HG03442 (cell line): ENCODE measurements around the gene CYFIP1.

ENCODE experiments used
- ATAC-seq: cut with Tn5 transposase; IDR thresholded peaks from one replicate; pipeline ENCODE4 v1.9.1; 2021; ENCODE audit warnings: mild to moderate bottlenecking, moderate library complexity; ENCODE audit not compliant: unreplicated experiment

CYFIP1 gene

GRCh38 chr15:22892333-22892732, 87.8 kb downstream of the CYFIP1 start:
- ATAC-seq, result no peak

DNA sequence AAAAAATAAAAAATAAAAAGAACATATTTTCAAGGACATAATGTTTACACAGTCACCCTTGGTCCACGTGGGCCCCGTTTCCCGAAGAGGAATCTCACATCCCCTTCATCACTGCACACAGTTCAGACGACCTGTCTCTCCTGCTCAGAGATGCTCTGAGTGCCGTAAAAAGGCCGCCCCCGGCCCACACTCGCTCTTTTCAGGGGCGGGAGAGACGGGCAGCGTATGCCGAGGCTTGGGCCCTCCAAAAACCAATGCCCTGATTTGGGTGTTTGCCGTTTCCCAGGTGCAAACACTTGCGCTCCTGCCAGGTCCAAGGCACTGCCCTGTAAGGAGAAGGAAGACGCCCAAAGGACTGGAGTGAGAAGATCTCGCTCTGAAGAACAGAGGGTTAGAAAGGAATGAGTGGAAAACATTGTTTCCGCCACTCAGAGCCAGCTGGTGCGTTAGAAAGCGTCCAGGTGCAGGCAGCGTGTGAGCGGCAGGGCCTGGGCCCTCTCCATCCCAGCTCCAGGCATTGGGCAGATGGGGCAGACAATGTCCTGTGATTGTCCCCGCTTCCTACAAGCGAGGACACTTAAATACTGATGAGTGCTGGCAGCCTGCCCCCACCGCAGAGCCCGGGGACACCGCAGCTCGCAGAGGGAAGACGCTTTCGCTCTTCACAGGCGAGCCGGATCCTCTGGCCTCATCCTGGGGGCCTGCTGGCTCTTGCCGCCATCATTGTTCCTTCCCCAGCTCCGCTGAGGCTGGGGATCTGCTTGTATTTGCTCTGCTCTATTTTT, 88.5 kb downstream of the CYFIP1 start:
- ATAC-seq, result no peak

DNA sequence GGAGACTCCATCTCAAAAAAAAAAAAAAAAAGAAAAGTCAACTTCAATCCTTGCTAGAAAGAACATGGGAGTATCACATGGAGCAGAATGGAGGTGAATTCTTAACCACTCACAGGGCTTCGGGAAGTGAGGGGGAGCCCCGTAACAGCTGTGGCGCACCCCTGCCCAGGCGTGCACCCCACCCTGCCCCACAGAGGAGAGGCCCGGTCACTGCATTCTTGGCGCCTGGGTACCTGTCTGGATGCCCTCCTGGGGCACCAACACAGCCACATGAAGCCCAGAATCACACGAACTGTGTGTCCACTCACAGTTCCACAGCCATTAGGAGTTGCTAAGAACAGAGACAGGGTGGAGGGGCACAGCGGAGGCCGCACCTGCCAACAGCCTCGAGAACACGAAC, 89.9 kb downstream of the CYFIP1 start:
- ATAC-seq, result no peak

GRCh38 chr15:22889146-22889818, 90.9 kb downstream of the CYFIP1 start:
- no peak for ATAC-seq

GRCh38 chr15:22888120-22888859, 91.9 kb downstream of the CYFIP1 start:
- no peak for ATAC-seq

GRCh38 chr15:22887157-22887951, 92.8 kb downstream of the CYFIP1 start:
- ATAC-seq, result no peak

- no peak for ATAC-seq
Measured at GRCh38 chr15:22885120-22885519, 95.0 kb downstream of the CYFIP1 start.

GRCh38 chr15:22884344-22884743, 95.8 kb downstream of the CYFIP1 start:
- ATAC-seq, result no peak

DNA sequence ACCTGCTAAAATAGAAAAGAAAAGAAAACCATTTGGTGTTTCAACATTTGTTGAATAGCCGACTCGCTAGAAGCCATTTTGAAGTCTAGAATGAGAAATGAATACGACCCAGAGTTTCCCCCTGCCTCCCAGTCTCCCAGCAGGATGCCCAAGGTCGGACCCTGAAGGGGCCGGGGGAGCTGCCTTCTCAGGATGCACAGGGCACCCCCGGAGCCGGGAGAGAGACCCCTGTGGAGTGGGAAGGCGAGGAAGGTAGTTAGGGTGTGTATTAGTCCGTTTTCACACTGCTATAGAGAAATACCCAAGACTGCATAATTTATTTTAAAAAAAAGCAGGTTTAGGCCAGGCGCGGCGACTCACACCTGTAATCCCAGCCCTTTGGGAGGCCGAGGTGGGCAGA, 97.0 kb downstream of the CYFIP1 start:
- no peak for ATAC-seq

DNA sequence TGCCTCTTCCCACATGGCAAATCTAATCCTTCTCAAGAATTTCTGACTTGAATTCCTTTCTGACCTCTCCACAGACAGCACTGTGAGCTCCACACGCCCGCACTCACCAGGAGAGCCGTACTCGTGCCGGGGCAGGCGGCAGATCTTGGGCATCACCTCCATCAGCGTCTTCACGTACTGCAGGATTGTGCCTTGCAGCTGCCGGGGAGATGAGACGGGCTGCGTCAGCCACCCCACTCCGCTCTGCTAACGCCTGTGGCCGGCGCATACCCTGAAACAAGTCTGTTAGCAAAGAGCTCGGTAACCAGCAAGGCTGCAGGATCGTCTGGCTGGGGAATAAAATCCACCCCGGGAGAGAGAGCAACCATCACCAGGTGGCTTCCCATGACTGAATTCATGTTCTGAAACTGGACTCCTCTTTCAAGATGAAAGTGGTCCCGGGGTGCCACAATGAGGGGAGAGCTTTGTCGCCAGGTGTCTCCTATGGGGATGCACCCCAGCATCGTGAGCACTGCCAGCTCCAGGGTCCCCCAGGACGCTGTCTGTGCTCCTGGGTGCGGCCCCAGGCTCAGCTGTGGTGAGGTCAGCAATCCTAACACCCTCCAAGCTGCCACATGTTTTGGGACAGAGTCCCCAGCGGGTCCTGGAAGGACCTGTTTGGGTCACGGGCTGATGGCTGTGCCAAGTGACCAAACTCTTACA, 98.3 kb downstream of the CYFIP1 start:
- ATAC-seq, result no peak

DNA sequence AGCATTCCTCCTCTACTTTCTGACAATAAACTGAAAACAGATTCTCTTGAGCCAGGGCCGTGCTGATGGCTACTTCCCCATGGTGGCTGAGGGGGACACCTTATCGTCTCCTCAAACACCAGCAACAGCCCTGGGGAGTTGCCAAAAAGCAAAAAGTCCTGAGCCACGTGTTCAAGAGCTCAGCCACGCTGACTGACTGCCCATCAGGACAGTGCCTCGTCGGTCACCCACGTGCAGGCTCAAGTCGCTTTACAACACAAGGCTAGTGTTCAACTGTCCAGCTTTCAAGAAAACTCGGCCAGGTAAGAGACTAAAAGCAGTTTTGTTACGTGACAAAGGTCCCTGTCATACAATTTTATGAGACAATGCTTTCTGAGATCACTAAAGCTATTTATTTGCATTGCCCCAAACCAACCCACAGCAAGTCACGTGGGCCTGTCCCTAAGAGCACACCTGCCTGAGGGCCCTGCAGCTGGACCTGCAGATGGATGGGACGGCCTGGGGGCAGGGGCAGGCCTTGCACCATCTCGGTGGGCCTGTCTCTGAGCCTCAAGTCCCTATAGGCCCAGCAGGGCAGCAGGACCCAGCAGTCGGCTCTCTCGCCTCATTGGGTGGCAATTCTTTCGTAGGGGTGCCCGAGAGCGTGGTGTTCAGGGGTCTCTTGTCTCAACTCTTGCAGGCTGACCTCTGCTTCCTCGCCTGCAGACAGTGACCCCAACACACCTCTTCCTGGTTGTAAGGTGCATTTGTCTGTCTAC, 99.0 kb downstream of the CYFIP1 start:
- ATAC-seq, result no peak

DNA sequence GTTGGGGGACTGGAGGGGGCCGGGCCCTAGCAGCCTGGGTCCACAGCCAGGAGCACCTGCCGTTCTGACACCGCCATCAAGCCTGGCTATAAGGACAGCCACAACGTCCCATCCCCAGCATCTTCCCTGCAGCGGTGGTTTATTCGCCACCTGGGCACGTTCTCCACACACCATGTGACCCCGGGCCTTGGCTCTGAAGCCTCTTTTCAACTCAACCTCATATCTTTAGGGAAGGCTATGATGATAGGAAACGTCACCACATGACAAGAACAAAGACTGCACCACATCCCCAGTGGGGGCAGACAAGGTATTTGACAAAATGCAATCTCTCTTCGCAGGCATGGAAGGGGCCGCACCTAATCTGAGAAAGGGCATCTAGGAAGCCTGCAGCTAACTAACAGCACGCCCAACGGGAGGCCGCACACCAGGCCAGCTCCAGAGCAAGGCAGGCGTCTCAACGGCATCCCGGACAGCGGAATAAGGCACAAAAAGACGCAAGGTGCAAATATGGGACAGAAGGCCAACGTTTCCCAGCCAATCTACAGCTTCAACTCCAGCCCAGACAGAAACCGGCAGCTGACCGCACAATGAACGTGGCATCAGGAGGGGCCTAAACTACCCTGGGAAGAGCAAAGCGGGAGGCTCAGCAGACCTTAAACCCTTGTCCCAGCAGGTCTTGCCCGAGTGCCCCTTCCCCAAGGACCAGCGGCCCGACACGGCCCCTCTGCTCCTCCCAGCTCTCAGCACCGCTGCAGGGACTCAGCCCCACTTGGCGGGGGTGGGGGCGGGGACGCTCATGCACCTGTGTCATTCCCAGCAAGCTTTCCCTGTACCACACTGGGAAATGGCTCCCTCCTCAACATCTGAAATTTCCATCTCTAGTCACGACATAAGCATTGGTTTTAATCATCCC, 99.8 kb downstream of the CYFIP1 start:
- no peak for ATAC-seq

- ATAC-seq, result no peak
Measured at GRCh38 chr15:22878103-22878502, 102.1 kb downstream of the CYFIP1 start.

GRCh38 chr15:22877607-22878006, 102.6 kb downstream of the CYFIP1 start:
- ATAC-seq, result no peak

DNA sequence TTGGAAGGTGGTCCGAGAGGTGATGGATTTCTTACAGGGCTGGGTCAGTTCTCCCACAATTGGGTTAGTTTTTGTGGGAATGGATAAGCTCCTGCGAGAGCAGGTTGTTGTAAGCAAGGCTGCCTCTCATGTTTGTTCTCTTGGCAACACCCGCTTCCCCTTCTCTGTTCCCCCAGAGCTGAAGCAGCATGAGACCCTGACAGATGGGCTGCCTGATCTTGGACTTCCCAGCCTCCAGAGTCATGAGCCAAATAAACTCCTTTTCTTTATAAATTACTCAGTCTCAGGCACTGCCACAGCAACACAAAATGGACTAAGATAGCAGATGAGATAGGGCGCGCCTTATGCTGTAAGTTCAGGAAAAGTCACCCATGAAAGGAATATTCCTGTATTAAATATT, 103.1 kb downstream of the CYFIP1 start:
- ATAC-seq, result no peak

- ATAC-seq, result no peak
Measured at GRCh38 chr15:22874966-22875365, 105.2 kb downstream of the CYFIP1 start.

DNA sequence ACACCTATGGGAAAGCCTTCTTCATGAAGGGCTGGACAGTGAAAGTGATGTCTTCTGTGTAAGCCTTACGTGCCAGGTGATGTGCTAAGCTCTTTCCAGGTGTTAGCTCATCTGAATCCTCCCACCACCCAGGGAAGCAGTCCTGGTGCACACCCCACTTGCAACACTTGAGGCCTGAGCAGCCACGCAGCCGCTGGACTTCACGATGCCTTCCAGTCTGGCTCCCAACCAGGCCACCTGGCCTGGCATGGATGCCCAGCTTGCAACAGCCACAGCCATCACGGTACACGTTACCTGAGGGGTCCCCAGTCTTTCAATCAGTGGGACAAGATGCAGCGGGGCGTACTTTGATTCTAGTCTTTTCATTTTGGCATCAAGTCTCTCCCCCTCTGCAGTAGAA, 105.9 kb downstream of the CYFIP1 start:
- ATAC-seq, result no peak

- no peak for ATAC-seq
Measured at GRCh38 chr15:22873841-22874240, 106.3 kb downstream of the CYFIP1 start.
